Ascending aorta (tissue), 2 donors: ENCODE results near the gene EFHC1. TPM values are rescaled to one million over a fixed set of nuclear protein-coding genes. Genes with fewer than 3 reads are reported as not detected.
A peak's percentile ranks its signal among the peaks of the same experiment; 100 is the strongest.

Experiments used
- DNase-seq, 2 donors: peaks; one replicate each; pipeline ENCODE4 v3.0.0-alpha.2; 2019; ENCODE audit warnings: low spot score in 2 of 2
- H3K27ac ChIP-seq, 2 donors: fragments of 200-600 bp; sonication (generic); one replicate each; pipeline ENCODE4 v1.5.1; 2016 to 2017; ENCODE audit warnings: mild to moderate bottlenecking in 1 of 2
- H3K27me3 ChIP-seq: fragments of 200-600 bp; sonication (generic); one replicate; pipeline ENCODE4 v1.5.1; 2017
- H3K36me3 ChIP-seq, 2 donors: fragments of 200-600 bp; sonication (generic); one replicate each; pipeline ENCODE4 v1.5.1; 2016
- H3K4me1 ChIP-seq, 2 donors: fragments of 200-600 bp; sonication (generic); one replicate each; pipeline ENCODE4 v1.5.1; 2016 to 2017; ENCODE audit warnings: mild to moderate bottlenecking in 1 of 2
- H3K4me3 ChIP-seq, 2 donors: fragments of 200-600 bp; sonication (generic); one replicate each; pipeline ENCODE4 v1.5.1; 2016 to 2017; ENCODE audit warnings: mild to moderate bottlenecking in 1 of 2
- H3K9me3 ChIP-seq, 2 donors: fragments of 200-600 bp; sonication (generic); one replicate each; pipeline ENCODE4 v1.5.1; 2016
- intact Hi-C: fragments of 100-400 bp; cut with DNase I; formaldehyde crosslinking; loops from one replicate; pipeline ENCODE4 v1.15.1; 2023
- total RNA-seq: library from RNA; depleted of rRNA; stranded (reverse); fragments of >200 nt; gene quantifications from one replicate; pipeline ENCODE4 v1.1.0, GENCODE V29; 2016
- TF ChIP-seq, protein P1 (sequence below), 3 experiments: fragments of 200-600 bp in 2 of 3; fragments of 450-650 bp in 1 of 3; sonication (generic) in 2 of 3; IDR thresholded peaks; one replicate each; pipeline ENCODE4 v1.5.1; 2016 to 2019; ENCODE audit warnings: antibody characterized with exemption in 3 of 3, mild to moderate bottlenecking in 1 of 3, moderate library complexity in 1 of 3

The EFHC1 gene
- total RNA-seq, 1 donor from 2014 or later: 7.3 TPM

GRCh38 chr6:52411911-52412310 is 8.2 kb upstream of the EFHC1 start:
- Histone ChIP-seq H3K4me3 (no peak overlapping the region), H3K36me3 (no peaks in the 10 kb centered on the region), H3K9me3 (no peaks in the 10 kb centered on the region), H3K27ac (no peak overlapping the region), H3K4me1 (no peaks in the 10 kb centered on the region), H3K27me3 (no peaks in the 10 kb centered on the region)
- no peak for DNase-seq
- TF ChIP-seq, protein P1, sequence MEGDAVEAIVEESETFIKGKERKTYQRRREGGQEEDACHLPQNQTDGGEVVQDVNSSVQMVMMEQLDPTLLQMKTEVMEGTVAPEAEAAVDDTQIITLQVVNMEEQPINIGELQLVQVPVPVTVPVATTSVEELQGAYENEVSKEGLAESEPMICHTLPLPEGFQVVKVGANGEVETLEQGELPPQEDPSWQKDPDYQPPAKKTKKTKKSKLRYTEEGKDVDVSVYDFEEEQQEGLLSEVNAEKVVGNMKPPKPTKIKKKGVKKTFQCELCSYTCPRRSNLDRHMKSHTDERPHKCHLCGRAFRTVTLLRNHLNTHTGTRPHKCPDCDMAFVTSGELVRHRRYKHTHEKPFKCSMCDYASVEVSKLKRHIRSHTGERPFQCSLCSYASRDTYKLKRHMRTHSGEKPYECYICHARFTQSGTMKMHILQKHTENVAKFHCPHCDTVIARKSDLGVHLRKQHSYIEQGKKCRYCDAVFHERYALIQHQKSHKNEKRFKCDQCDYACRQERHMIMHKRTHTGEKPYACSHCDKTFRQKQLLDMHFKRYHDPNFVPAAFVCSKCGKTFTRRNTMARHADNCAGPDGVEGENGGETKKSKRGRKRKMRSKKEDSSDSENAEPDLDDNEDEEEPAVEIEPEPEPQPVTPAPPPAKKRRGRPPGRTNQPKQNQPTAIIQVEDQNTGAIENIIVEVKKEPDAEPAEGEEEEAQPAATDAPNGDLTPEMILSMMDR (IDR thresholded peaks at IDR 0.05): no peak
- intact Hi-C loops: no loop called here

DNA sequence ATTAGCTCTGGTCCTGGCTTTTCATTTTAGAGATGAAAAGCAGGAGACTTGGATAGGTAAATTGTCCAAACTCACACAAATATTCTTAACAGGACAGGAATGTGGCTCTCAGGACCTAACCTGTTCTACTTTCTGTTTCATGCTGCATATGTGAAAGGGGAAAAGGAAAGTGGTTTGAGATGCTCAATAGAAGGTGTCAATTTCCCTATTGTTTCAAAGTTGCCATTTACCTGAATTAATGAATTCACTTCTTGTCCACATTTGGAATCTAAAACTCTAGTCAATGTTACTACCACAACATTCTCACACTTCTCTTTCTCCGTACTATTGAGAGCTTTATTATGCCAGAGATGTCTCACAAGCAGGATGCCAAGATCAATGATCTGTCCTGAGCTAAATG is 4.8 kb upstream of the EFHC1 start:
- H3K27ac ChIP-seq: no peak overlapping the region
- no peak overlapping the region for H3K4me3 ChIP-seq
- TF ChIP-seq, protein P1 (IDR thresholded peaks at IDR 0.05): no peak
- H3K4me1 ChIP-seq: peaks cover 0 to 5% of the 10 kb centered on the region in 2 donors
- H3K36me3 ChIP-seq: no peaks in the 10 kb centered on the region
- no peak for DNase-seq
- H3K27me3 ChIP-seq: no peaks in the 10 kb centered on the region
- intact Hi-C loops: loop anchor here (5.0 kb wide), 1 partner anchor 312 kb away; no protein-coding TSS in a partner anchor
- no peaks in the 10 kb centered on the region for H3K9me3 ChIP-seq

DNA sequence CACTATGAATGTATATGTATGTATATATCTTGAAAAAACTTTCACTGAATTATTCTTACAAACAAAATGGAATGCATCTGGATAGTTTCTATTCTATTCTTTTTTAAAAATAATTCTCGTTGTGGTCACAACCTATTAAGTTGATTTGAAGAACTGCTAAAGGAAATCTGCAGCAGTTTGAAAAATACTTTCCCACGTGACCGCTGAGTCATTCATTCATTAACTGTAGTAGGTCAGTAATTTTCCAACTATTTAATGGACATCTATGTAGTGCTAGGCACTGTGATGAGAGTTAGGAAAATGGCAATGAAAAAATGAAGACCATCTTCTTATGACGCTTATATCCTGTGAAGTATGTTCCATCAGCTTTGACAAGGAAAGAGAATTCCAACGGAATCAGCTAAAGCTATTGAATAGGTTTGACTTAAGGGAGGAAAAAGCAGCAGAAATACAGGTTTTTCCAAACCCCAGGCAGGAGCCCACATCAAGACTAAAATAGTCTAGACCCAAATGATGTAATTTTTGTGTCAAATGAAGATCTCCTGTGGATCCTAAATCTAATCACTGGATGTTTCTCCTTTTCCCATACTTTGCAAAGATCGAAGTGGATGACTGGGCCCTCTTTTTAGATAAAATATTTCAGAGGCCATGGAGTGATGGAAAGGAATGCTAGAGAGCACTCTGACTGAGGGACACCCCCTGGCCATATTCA is 4.1 kb upstream of the EFHC1 start:
- DNase-seq: no peak
- H3K4me3 ChIP-seq: no peak overlapping the region
- peaks cover 0 to 7% of the 10 kb centered on the region in 2 donors for H3K4me1 ChIP-seq
- H3K36me3 ChIP-seq: no peaks in the 10 kb centered on the region
- H3K27me3 ChIP-seq: no peaks in the 10 kb centered on the region
- peak overlapping the region in 1 of 2 donors; percentile 54 for H3K27ac ChIP-seq
- TF ChIP-seq, protein P1 (IDR thresholded peaks at IDR 0.05): no peak
- intact Hi-C loops: loop anchor here (1.0 to 5.0 kb wide), 3 partner anchors 182 to 311 kb away; no protein-coding TSS in a partner anchor
- no peaks in the 10 kb centered on the region for H3K9me3 ChIP-seq

GRCh38 chr6:52416629-52417151 is 3.5 kb upstream of the EFHC1 start:
- Histone ChIP-seq H3K4me3 (no peak overlapping the region), H3K27ac (peak overlapping the region; percentile 40 to 54), H3K9me3 (no peaks in the 10 kb centered on the region), H3K36me3 (no peaks in the 10 kb centered on the region), H3K27me3 (no peaks in the 10 kb centered on the region), H3K4me1 (peaks cover 0 to 7% of the 10 kb centered on the region in 2 donors)
- peak in 1 of 2 donors; percentile 61 for DNase-seq
- TF ChIP-seq, protein P1 (IDR thresholded peaks at IDR 0.05): peak; percentile 78 to 86 (median 84)
- intact Hi-C loops: loop anchor here (1.0 to 5.0 kb wide), 3 partner anchors 182 to 311 kb away; no protein-coding TSS in a partner anchor

DNA sequence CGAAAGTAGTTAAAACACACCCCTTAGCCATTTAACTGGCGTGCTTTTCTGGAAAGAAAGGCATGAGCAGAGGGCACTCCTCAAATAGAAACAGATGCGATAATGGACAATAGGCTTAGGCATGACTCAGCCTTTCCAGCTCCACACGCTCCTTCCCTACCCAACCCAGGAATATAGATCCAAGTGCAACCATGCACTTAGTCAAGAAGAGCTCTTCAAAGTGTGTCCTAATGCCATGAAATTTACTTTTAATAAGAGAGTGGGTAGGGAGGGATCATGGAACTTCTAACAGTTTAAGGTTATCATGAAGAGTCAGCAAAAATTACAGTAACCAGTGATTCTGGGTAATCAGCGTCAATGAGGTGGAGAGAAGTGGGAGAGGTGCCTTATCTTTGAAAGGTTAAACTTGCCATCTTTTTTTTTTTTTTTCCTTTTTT is 2.4 kb upstream of the EFHC1 start:
- DNase-seq: no peak
- H3K4me3 ChIP-seq: no peak overlapping the region
- no peaks in the 10 kb centered on the region for H3K27me3 ChIP-seq
- peaks cover 0 to 7% of the 10 kb centered on the region in 2 donors for H3K4me1 ChIP-seq
- peak overlapping the region in 1 of 2 donors; percentile 54 for H3K27ac ChIP-seq
- no peaks in the 10 kb centered on the region for H3K9me3 ChIP-seq
- intact Hi-C loops: loop anchor here (5.0 kb wide), 1 partner anchor 310 kb away; no protein-coding TSS in a partner anchor
- TF ChIP-seq, protein P1 (IDR thresholded peaks at IDR 0.05): no peak
- H3K36me3 ChIP-seq: no peaks in the 10 kb centered on the region
